HFFc6 (cell line): Measurements from ENCODE around the gene CNST. TPM values are rescaled to one million over a fixed set of nuclear protein-coding genes. Genes with fewer than 3 reads are reported as not detected.
A peak's percentile ranks its signal among the peaks of the same experiment; 100 is the strongest.
"Not testable (repeated sequence)": the region's sequence is repeated elsewhere in the genome, so short reads cannot be mapped to it uniquely, and the experiment has no call there.

Experiments used
- DNase-seq: peaks from one replicate; pipeline ENCODE4 v3.0.0-alpha.2; 2018
- H3K27ac Mint-ChIP-seq: 2 replicates; pipeline ENCODE4 v1.8.0; 2020; ENCODE audit warnings: mild to moderate bottlenecking, mixed read lengths
- H3K27me3 Mint-ChIP-seq: 2 replicates; pipeline ENCODE4 v1.8.0; 2021; ENCODE audit warnings: mild to moderate bottlenecking, moderate library complexity, mixed read lengths; ENCODE audit not compliant: insufficient read depth
- H3K36me3 Mint-ChIP-seq: 2 replicates; pipeline ENCODE4 v1.8.0; 2021; ENCODE audit warnings: low read depth, mixed read lengths
- H3K4me1 Mint-ChIP-seq: 2 replicates; pipeline ENCODE4 v1.8.0; 2020; ENCODE audit warnings: low read depth, mixed read lengths
- H3K4me3 Mint-ChIP-seq: 2 replicates; pipeline ENCODE4 v1.8.0; 2020; ENCODE audit warnings: mild to moderate bottlenecking, moderate library complexity, mixed read lengths
- H3K9me3 Mint-ChIP-seq: 2 replicates; pipeline ENCODE4 v1.8.0; 2020; ENCODE audit warnings: mild to moderate bottlenecking, mixed read lengths
- total RNA-seq, 6 experiments: library from RNA; stranded (reverse); fragmentation: NEBNext Ultra II Directional; extraction: Animal tissue kit (Norgen Biotek cat#: 25700); gene quantifications; 2 replicates in 1 of 6; 3 replicates in 5 of 6; pipeline ENCODE4 v1.2.3, GENCODE V29; 2021
- TF ChIP-seq, protein P1 (sequence below): fragments of 200-600 bp; sonication (generic); IDR thresholded peaks from 2 replicates; pipeline ENCODE4 v1.5.0; 2021; ENCODE audit warnings: antibody characterized with exemption, mild to moderate bottlenecking

CNST gene
- total RNA-seq, 6 experiments from 2014 or later = 56.4 to 67.9 (median 59.6) TPM

DNA sequence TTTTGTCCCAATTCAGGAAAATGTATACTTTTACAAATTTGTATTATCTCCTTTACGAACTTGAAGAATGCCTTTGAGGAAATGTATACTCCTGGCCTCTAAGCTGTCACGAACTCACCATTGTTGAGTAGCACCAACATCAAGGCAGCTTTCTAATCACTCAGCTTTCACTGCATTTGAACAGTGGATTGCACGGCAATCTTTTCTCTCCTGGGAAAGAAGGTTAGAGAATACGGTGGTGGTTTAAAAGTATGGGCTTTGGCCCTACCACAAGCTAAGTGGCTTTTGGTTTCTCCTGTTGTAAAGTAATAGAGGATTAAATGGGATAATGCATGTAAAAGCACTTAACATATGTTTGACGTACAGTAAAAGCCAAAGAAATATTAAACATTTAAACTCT is 57.8 kb downstream of the CNST start:
- H3K27ac Mint-ChIP-seq = no peak overlapping the region
- peaks cover 62% of the 10 kb centered on the region for H3K36me3 Mint-ChIP-seq
- DNase-seq = no peak
- H3K4me3 Mint-ChIP-seq = no peak overlapping the region
- no peaks in the 10 kb centered on the region for H3K9me3 Mint-ChIP-seq
- TF ChIP-seq, protein P1, sequence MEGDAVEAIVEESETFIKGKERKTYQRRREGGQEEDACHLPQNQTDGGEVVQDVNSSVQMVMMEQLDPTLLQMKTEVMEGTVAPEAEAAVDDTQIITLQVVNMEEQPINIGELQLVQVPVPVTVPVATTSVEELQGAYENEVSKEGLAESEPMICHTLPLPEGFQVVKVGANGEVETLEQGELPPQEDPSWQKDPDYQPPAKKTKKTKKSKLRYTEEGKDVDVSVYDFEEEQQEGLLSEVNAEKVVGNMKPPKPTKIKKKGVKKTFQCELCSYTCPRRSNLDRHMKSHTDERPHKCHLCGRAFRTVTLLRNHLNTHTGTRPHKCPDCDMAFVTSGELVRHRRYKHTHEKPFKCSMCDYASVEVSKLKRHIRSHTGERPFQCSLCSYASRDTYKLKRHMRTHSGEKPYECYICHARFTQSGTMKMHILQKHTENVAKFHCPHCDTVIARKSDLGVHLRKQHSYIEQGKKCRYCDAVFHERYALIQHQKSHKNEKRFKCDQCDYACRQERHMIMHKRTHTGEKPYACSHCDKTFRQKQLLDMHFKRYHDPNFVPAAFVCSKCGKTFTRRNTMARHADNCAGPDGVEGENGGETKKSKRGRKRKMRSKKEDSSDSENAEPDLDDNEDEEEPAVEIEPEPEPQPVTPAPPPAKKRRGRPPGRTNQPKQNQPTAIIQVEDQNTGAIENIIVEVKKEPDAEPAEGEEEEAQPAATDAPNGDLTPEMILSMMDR = no peak
- H3K4me1 Mint-ChIP-seq = peaks cover 62% of the 10 kb centered on the region
- H3K27me3 Mint-ChIP-seq = no peaks in the 10 kb centered on the region

DNA sequence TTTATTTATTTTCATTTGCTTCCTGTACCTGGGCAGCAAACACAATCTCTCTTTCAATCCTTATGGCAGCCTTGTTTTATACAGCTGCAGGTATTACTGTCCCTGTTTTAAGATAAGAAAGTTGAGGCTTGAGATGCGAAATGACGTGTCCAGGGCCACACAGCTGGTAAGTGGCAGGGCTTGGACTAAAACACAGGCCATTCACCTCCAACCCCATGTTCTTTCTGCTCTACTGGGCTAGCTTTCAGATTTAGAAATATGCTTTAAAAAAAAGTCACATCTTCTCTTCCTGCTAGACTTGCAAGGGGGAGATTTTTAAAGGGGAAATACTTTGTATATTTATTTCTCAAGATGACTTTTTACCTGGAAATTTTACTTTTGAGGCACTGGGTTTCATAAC is 62.8 kb downstream of the CNST start:
- Mint-ChIP-seq H3K36me3 (peaks cover 50% of the 10 kb centered on the region), H3K27me3 (no peaks in the 10 kb centered on the region), H3K4me3 (no peak overlapping the region), H3K9me3 (no peaks in the 10 kb centered on the region), H3K4me1 (peaks cover 78% of the 10 kb centered on the region), H3K27ac (peak overlapping the region; percentile 98; the same call in 1 of the 2 replicates)
- TF ChIP-seq, protein P1 = no peak
- DNase-seq = no peak

DNA sequence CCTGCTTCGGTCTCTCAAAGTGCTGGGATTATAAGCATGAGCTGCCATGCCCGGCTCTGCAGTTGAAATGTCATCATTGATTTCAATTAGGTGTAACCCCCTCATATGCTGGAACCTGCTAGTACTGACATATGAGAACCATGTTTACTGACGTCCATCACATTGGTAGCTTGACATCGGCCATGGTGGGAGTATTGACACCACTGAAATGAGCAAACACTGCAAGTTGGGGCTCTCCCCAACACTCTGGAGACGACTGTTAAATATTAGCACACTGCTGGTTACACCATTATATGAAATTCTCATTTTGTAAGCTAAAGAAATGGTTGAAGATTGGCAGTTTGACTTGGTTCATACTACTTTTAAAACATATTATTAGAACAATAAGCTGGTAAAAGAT is 63.7 kb downstream of the CNST start:
- TF ChIP-seq, protein P1 = no peak
- no peak for DNase-seq
- peak overlapping the region; percentile 98; the same call in 1 of the 2 replicates for H3K27ac Mint-ChIP-seq
- H3K4me3 Mint-ChIP-seq = no peak overlapping the region
- peaks cover 80% of the 10 kb centered on the region for H3K4me1 Mint-ChIP-seq
- H3K36me3 Mint-ChIP-seq = peaks cover 51% of the 10 kb centered on the region
- H3K9me3 Mint-ChIP-seq = no peaks in the 10 kb centered on the region
- no peaks in the 10 kb centered on the region for H3K27me3 Mint-ChIP-seq

DNA sequence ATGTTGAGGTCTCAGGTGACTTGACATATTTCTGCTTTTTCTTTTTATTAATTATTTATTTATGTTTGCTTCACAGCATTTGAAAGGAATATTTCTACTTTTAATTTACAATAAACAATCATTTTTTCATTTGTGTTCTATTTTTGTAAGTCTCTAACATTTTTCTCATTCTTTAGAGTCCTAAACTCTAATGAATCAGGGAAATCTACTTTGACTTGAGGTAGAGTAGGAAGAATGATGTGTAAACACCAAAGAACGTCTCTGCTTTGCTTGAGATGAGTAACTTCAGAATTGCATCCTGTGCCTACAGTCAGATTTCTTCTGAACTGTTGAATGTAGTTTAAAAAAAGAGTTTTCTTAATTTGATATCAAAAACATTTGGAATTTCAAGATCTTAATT is 65.2 kb downstream of the CNST start:
- Mint-ChIP-seq H3K27ac (peak overlapping the region; percentile 98), H3K36me3 (peaks cover 43% of the 10 kb centered on the region), H3K4me1 (peaks cover 77% of the 10 kb centered on the region), H3K4me3 (peak overlapping the region; percentile 75), H3K27me3 (no peaks in the 10 kb centered on the region), H3K9me3 (no peaks in the 10 kb centered on the region)
- peak; percentile 75 for DNase-seq
- TF ChIP-seq, protein P1 = no peak

DNA sequence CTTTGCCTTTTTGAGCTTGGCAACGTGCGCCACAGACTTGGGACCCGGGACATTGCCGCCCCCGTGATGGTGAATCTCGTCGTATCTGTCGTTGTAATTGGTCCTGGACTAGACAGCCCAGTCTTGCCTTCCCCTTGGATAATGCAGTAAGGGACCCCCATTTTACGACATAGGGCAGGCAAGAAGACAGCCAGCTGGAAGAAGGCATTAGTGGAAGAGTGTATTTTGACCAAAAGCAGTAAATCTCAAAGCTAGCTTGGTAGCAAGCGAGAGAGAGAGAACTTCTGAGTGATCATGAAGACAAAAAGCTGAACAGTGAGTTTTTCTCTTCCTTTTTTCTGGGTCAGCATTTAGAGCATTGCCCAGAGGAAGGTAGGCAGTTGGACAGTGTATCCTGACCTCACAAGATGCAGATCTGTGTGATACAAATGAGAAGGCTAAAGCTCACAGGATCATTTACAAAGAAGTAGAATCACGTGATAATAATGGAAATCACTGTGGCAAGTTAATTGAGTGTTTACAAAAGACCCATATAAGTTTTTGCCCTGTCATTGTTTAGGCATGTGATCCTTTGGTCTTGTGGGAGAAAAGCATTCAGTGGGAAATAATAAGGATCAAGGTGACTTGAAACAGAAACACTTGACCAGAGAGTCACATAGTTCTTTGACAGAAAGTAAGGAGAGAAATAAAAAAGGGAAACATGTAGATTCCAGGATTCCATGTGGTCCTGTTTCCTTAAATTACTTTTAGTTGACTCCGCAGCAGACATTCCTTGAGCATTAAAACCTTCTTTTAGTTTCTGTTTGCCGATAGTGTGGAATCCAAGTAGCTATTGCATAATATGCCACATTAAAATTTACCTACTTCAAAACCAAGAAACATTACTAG is 66.3 kb downstream of the CNST start:
- peak; percentile 96 for DNase-seq
- H3K4me1 Mint-ChIP-seq = peaks cover 66% of the 10 kb centered on the region
- H3K36me3 Mint-ChIP-seq = peaks cover 32% of the 10 kb centered on the region
- TF ChIP-seq, protein P1 = no peak
- H3K9me3 Mint-ChIP-seq = no peaks in the 10 kb centered on the region
- H3K4me3 Mint-ChIP-seq = peak overlapping the region; percentile 86
- H3K27me3 Mint-ChIP-seq = no peaks in the 10 kb centered on the region
- H3K27ac Mint-ChIP-seq = peak overlapping the region; percentile 98

DNA sequence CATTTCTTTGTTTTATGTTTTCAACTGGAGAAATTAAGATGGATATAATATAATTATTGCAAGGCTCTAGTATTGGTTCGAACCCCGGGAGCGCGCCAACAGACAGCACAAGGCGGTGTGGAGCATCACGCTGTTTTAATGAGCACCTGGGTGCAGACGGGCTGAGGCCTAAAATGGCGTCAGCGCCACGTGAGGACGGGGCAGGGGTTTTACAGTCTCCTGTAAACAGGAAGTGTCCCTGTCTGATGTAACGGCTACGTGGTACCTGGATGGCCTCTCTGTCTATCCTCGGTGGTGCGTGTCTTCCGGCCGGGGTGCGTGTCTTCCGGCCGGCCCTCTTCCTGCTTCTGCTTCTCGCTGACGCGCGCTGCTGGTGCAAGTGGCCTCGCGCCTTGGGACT is 68.4 kb downstream of the CNST start:
- H3K4me1 Mint-ChIP-seq = peaks cover 47% of the 10 kb centered on the region
- not testable (repeated sequence) for DNase-seq, H3K27me3 Mint-ChIP-seq, H3K9me3 Mint-ChIP-seq, H3K4me3 Mint-ChIP-seq
- H3K36me3 Mint-ChIP-seq = peaks cover 23% of the 10 kb centered on the region
- H3K27ac Mint-ChIP-seq = peak overlapping the region; percentile 98
